T-helper 1 cell treated with Interleukin-12 subunit alpha and Interleukin-12 subunit beta and Interleukin-4 antibody, amounts not matched to agents 30 μg/mL and 1 μg/mL, for 36 hours (primary cell): ENCODE results near the gene LPCAT1.
"Not testable (repeated sequence)": the region's sequence is repeated elsewhere in the genome, so short reads cannot be mapped to it uniquely, and the experiment has no call there.

Experiments
- H3K27ac Mint-ChIP-seq: one replicate; pipeline ENCODE4 v1.8.0; 2021; ENCODE audit warnings: mild to moderate bottlenecking, mixed read lengths
- H3K27me3 Mint-ChIP-seq: one replicate; pipeline ENCODE4 v1.8.0; 2021; ENCODE audit warnings: low read depth, mixed read lengths
- H3K36me3 Mint-ChIP-seq: one replicate; pipeline ENCODE4 v1.8.0; 2021; ENCODE audit warnings: low read depth, mixed read lengths
- H3K4me1 Mint-ChIP-seq: one replicate; pipeline ENCODE4 v1.8.0; 2021; ENCODE audit warnings: low read depth, mixed read lengths
- H3K4me3 Mint-ChIP-seq: one replicate; pipeline ENCODE4 v1.8.0; 2021; ENCODE audit warnings: mild to moderate bottlenecking, moderate library complexity, mixed read lengths
- H3K9me3 Mint-ChIP-seq: one replicate; pipeline ENCODE4 v1.8.0; 2021; ENCODE audit warnings: mixed read lengths

The LPCAT1 gene

GRCh38 chr5:1560499-1560898, 36.7 kb upstream of the LPCAT1 start:
- H3K4me3 Mint-ChIP-seq, H3K9me3 Mint-ChIP-seq, H3K27ac Mint-ChIP-seq, H3K36me3 Mint-ChIP-seq, H3K27me3 Mint-ChIP-seq, H3K4me1 Mint-ChIP-seq: not testable (repeated sequence)

- no peaks in the 10 kb centered on the region for H3K9me3 Mint-ChIP-seq
- H3K36me3 Mint-ChIP-seq = no peaks in the 10 kb centered on the region
- H3K27me3 Mint-ChIP-seq = peaks cover 4% of the 10 kb centered on the region
- H3K4me1 Mint-ChIP-seq = no peaks in the 10 kb centered on the region
- H3K4me3 Mint-ChIP-seq = no peak overlapping the region
- H3K27ac Mint-ChIP-seq = no peak overlapping the region
These were observed 35.2 kb upstream of the LPCAT1 start for GRCh38 chr5:1558944-1559343.

GRCh38 chr5:1557114-1557873, 33.5 kb upstream of the LPCAT1 start:
- Mint-ChIP-seq H3K4me3 (no peak overlapping the region), H3K36me3 (no peaks in the 10 kb centered on the region), H3K27ac (no peak overlapping the region), H3K9me3 (no peaks in the 10 kb centered on the region), H3K27me3 (peaks cover 4% of the 10 kb centered on the region), H3K4me1 (no peaks in the 10 kb centered on the region)

- Mint-ChIP-seq H3K4me3 (no peak overlapping the region), H3K36me3 (no peaks in the 10 kb centered on the region), H3K27me3 (peaks cover 4% of the 10 kb centered on the region), H3K27ac (no peak overlapping the region), H3K4me1 (no peaks in the 10 kb centered on the region), H3K9me3 (no peaks in the 10 kb centered on the region)
These were observed 32.3 kb upstream of the LPCAT1 start for GRCh38 chr5:1555808-1556731.

- Mint-ChIP-seq H3K27me3 (peaks cover 4% of the 10 kb centered on the region), H3K27ac (no peak overlapping the region), H3K9me3 (no peaks in the 10 kb centered on the region), H3K4me3 (no peak overlapping the region), H3K36me3 (no peaks in the 10 kb centered on the region), H3K4me1 (no peaks in the 10 kb centered on the region)
These were observed 31.4 kb upstream of the LPCAT1 start for GRCh38 chr5:1555011-1555807.

GRCh38 chr5:1554410-1554967, 30.7 kb upstream of the LPCAT1 start:
- no peaks in the 10 kb centered on the region for H3K4me1 Mint-ChIP-seq
- H3K36me3 Mint-ChIP-seq = no peaks in the 10 kb centered on the region
- peaks cover 4% of the 10 kb centered on the region for H3K27me3 Mint-ChIP-seq
- no peak overlapping the region for H3K27ac Mint-ChIP-seq
- no peaks in the 10 kb centered on the region for H3K9me3 Mint-ChIP-seq
- H3K4me3 Mint-ChIP-seq = no peak overlapping the region

- no peak overlapping the region for H3K27ac Mint-ChIP-seq
- H3K4me3 Mint-ChIP-seq = no peak overlapping the region
These were observed 30.0 kb upstream of the LPCAT1 start for GRCh38 chr5:1553539-1554409.

GRCh38 chr5:1552521-1553255, 28.9 kb upstream of the LPCAT1 start:
- no peak overlapping the region for H3K4me3 Mint-ChIP-seq
- no peaks in the 10 kb centered on the region for H3K27me3 Mint-ChIP-seq
- H3K9me3 Mint-ChIP-seq = no peaks in the 10 kb centered on the region
- H3K4me1 Mint-ChIP-seq = no peaks in the 10 kb centered on the region
- H3K36me3 Mint-ChIP-seq = no peaks in the 10 kb centered on the region
- no peak overlapping the region for H3K27ac Mint-ChIP-seq

More at GRCh38 chr5:1553539-1554409, 30.0 kb upstream of the LPCAT1 start:
- Mint-ChIP-seq H3K36me3 (no peaks in the 10 kb centered on the region), H3K9me3 (no peaks in the 10 kb centered on the region), H3K27me3 (no peaks in the 10 kb centered on the region), H3K4me1 (no peaks in the 10 kb centered on the region)

- Mint-ChIP-seq H3K9me3 (no peaks in the 10 kb centered on the region), H3K27ac (no peak overlapping the region), H3K27me3 (no peaks in the 10 kb centered on the region), H3K4me1 (no peaks in the 10 kb centered on the region), H3K4me3 (no peak overlapping the region), H3K36me3 (no peaks in the 10 kb centered on the region)
These were observed 27.9 kb upstream of the LPCAT1 start for GRCh38 chr5:1551426-1552301.

- H3K36me3 Mint-ChIP-seq = no peaks in the 10 kb centered on the region
These were observed 26.7 kb upstream of the LPCAT1 start for GRCh38 chr5:1550287-1551076.

GRCh38 chr5:1549475-1550030, 25.8 kb upstream of the LPCAT1 start:
- H3K4me3 Mint-ChIP-seq = no peak overlapping the region
- H3K27ac Mint-ChIP-seq = no peak overlapping the region
- no peaks in the 10 kb centered on the region for H3K27me3 Mint-ChIP-seq
- no peaks in the 10 kb centered on the region for H3K4me1 Mint-ChIP-seq
- no peaks in the 10 kb centered on the region for H3K36me3 Mint-ChIP-seq
- no peaks in the 10 kb centered on the region for H3K9me3 Mint-ChIP-seq

More at GRCh38 chr5:1550287-1551076, 26.7 kb upstream of the LPCAT1 start:
- no peaks in the 10 kb centered on the region for H3K9me3 Mint-ChIP-seq
- H3K27me3 Mint-ChIP-seq = no peaks in the 10 kb centered on the region
- no peak overlapping the region for H3K4me3 Mint-ChIP-seq
- H3K4me1 Mint-ChIP-seq = no peaks in the 10 kb centered on the region
- no peak overlapping the region for H3K27ac Mint-ChIP-seq
